Endodermal cell (in vitro differentiated cells): ENCODE results near the gene SORCS2. TPM values are rescaled to one million over a fixed set of nuclear protein-coding genes. Genes with fewer than 3 reads are reported as not detected.
"Not testable (repeated sequence)": the region's sequence is repeated elsewhere in the genome, so short reads cannot be mapped to it uniquely, and the experiment has no call there.

Experiments
- DNase-seq: peaks from one replicate; pipeline ENCODE4 v3.0.0-alpha.2; 2017
- H3K27ac ChIP-seq: 2 replicates; pipeline ENCODE4 v1.5.1; 2013; ENCODE audit warnings: mild to moderate bottlenecking, low read depth, low read length, moderate library complexity
- H3K27me3 ChIP-seq: 2 replicates; pipeline ENCODE4 v1.6.1; 2013; ENCODE audit warnings: mild to moderate bottlenecking, low read length, moderate library complexity; ENCODE audit not compliant: insufficient read depth, control insufficient read depth, poor library complexity, severe bottlenecking
- H3K36me3 ChIP-seq: 2 replicates; pipeline ENCODE4 v1.7.0; 2013; ENCODE audit warnings: mild to moderate bottlenecking, low read length, moderate library complexity; ENCODE audit not compliant: control insufficient read depth, insufficient read depth
- H3K4me1 ChIP-seq: one replicate; pipeline ENCODE4 v1.7.0; 2013; ENCODE audit warnings: low read length; ENCODE audit not compliant: control insufficient read depth, insufficient read depth
- H3K4me3 ChIP-seq: 2 replicates; pipeline ENCODE4 v1.5.1; 2013; ENCODE audit warnings: mild to moderate bottlenecking, low read length, moderate library complexity
- H3K9ac ChIP-seq: 2 replicates; pipeline ENCODE4 v1.6.1; 2013; ENCODE audit warnings: mild to moderate bottlenecking, low read length, moderate library complexity; ENCODE audit not compliant: poor library complexity, severe bottlenecking; ENCODE audit errors: extremely low read depth
- H3K9me3 ChIP-seq: 2 replicates; pipeline ENCODE4 v1.6.1; 2013; ENCODE audit warnings: mild to moderate bottlenecking, low read length, moderate library complexity; ENCODE audit not compliant: control insufficient read depth
- H3K27ac Mint-ChIP-seq: 2 replicates; pipeline ENCODE4 v1.8.0; 2020; ENCODE audit warnings: mixed read lengths
- H3K27me3 Mint-ChIP-seq: 2 replicates; pipeline ENCODE4 v1.8.0; 2021; ENCODE audit warnings: mild to moderate bottlenecking, mixed read lengths; ENCODE audit not compliant: insufficient read depth
- H3K36me3 Mint-ChIP-seq: 2 replicates; pipeline ENCODE4 v1.8.0; 2020; ENCODE audit warnings: low read depth, mixed read lengths
- H3K4me1 Mint-ChIP-seq: 2 replicates; pipeline ENCODE4 v1.8.0; 2020; ENCODE audit warnings: mixed read lengths
- H3K4me3 Mint-ChIP-seq: 2 replicates; pipeline ENCODE4 v1.8.0; 2020; ENCODE audit warnings: mild to moderate bottlenecking, moderate library complexity, mixed read lengths
- H3K9me3 Mint-ChIP-seq: 2 replicates; pipeline ENCODE4 v1.8.0; 2020; ENCODE audit warnings: mild to moderate bottlenecking, mixed read lengths
- CTCF ChIP-seq: fragments of 200-600 bp; sonication (generic); conservative IDR thresholded peaks from 2 replicates; pipeline ENCODE4 v1.5.0; 2021; ENCODE audit warnings: antibody characterized with exemption, mild to moderate bottlenecking
- WGBS, 2 experiments: methylation state at CpG; one replicate each; pipeline versions ENCODE4 v1.1.5 to v1.1.7; 2013; ENCODE audit warnings: missing lambda C conversion rate in 2 of 2, mixed read lengths in 1 of 2; ENCODE audit not compliant: insufficient coverage in 1 of 2, insufficient read length in 1 of 2; 5-methylcytosine and 5-hydroxymethylcytosine counted together
- total RNA-seq, 2 donors: library from RNA; stranded (reverse); fragmentation: NEBNext Ultra II Directional in 1 of 2; extraction: Animal tissue kit (Norgen Biotek cat#: 25700) in 1 of 2; gene quantifications; 2 replicates in 1 of 2; 3 replicates in 1 of 2; pipeline ENCODE4 v1.2.1, GENCODE V29; 2021

Gene SORCS2
- total RNA-seq, 2 donors from 2014 or later, result 1.4 to 1.9 TPM

GRCh38 chr4:7598939-7599790 lies 406.8 kb downstream of the SORCS2 start:
- no peaks in the 10 kb centered on the region for H3K4me1 ChIP-seq
- Mint-ChIP-seq H3K27ac (no peak overlapping the region), H3K9me3 (peaks cover 25% of the 10 kb centered on the region), H3K4me1 (no peaks in the 10 kb centered on the region), H3K27me3 (peaks cover under 1% of the 10 kb centered on the region), H3K4me3 (no peak overlapping the region), H3K36me3 (no peaks in the 10 kb centered on the region)
- H3K36me3 ChIP-seq, result no peaks in the 10 kb centered on the region
- no peak overlapping the region for H3K4me3 ChIP-seq
- no peaks in the 10 kb centered on the region for H3K9me3 ChIP-seq
- 91 to 93% methylated on average over 20 to 29 of the region's 29 CpGs for WGBS, 2 experiments
- H3K27ac ChIP-seq, result no peak overlapping the region
- TF ChIP-seq CTCF, result no peak
- H3K27me3 ChIP-seq, result no peaks in the 10 kb centered on the region
- DNase-seq, result no peak
- H3K9ac ChIP-seq, result no peak overlapping the region

- no peak overlapping the region for H3K27ac Mint-ChIP-seq
- DNase-seq, result no peak
- no peaks in the 10 kb centered on the region for H3K36me3 Mint-ChIP-seq
- no peaks in the 10 kb centered on the region for H3K4me1 Mint-ChIP-seq
- WGBS, 2 experiments, result 92 to 96% methylated on average over 11 to 14 of the region's 17 CpGs
- no peak overlapping the region for H3K9ac ChIP-seq
- H3K27me3 ChIP-seq, result no peaks in the 10 kb centered on the region
- no peaks in the 10 kb centered on the region for H3K27me3 Mint-ChIP-seq
- peaks cover 36% of the 10 kb centered on the region for H3K9me3 Mint-ChIP-seq
- no peaks in the 10 kb centered on the region for H3K4me1 ChIP-seq
- no peak overlapping the region for H3K4me3 ChIP-seq
- H3K36me3 ChIP-seq, result no peaks in the 10 kb centered on the region
- H3K9me3 ChIP-seq, result no peaks in the 10 kb centered on the region
- no peak overlapping the region for H3K4me3 Mint-ChIP-seq
- no peak overlapping the region for H3K27ac ChIP-seq
- no peak for TF ChIP-seq CTCF
These were observed 407.9 kb downstream of the SORCS2 start for GRCh38 chr4:7600247-7600646.

GRCh38 chr4:7602166-7602565 lies 409.8 kb downstream of the SORCS2 start:
- H3K4me1 Mint-ChIP-seq, H3K4me3 Mint-ChIP-seq, H3K27ac ChIP-seq, H3K4me1 ChIP-seq, H3K9ac ChIP-seq, H3K9me3 ChIP-seq, H3K27me3 ChIP-seq, H3K27ac Mint-ChIP-seq, H3K4me3 ChIP-seq, H3K36me3 ChIP-seq, H3K27me3 Mint-ChIP-seq, H3K36me3 Mint-ChIP-seq, DNase-seq: not testable (repeated sequence)
- WGBS, 2 experiments, result 89 to 92% methylated on average over 3 to 30 of the region's 30 CpGs
- peaks cover 36% of the 10 kb centered on the region for H3K9me3 Mint-ChIP-seq
